HG02885 (cell line): Measurements from ENCODE around the gene GATD1.

Experiments
- ATAC-seq: cut with Tn5 transposase; IDR thresholded peaks from one replicate; pipeline ENCODE4 v1.9.1; 2021; ENCODE audit warnings: mild to moderate bottlenecking; ENCODE audit not compliant: unreplicated experiment, poor library complexity

The GATD1 gene

GRCh38 chr11:813072-813455 lies 35.8 kb upstream of the GATD1 start:
- ATAC-seq = no peak

DNA sequence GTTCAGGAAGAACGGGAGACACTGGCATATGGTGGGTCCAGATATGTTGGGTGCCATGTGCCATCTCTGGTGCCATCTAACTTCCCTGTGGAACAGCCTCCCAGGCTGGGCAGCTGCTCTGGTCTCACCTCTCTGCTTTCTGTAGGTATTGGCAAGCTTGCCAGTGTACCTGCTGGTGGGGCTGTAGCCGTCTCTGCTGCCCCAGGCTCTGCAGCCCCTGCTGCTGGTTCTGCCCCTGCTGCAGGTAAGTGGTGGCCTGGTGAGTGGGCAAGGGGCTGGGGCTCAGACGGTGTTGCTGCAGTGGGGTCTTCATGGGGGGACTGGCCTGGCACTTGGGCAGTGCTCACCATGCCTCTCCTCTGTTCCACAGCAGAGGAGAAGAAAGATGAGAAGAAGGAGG lies 35.1 kb upstream of the GATD1 start:
- no peak for ATAC-seq

DNA sequence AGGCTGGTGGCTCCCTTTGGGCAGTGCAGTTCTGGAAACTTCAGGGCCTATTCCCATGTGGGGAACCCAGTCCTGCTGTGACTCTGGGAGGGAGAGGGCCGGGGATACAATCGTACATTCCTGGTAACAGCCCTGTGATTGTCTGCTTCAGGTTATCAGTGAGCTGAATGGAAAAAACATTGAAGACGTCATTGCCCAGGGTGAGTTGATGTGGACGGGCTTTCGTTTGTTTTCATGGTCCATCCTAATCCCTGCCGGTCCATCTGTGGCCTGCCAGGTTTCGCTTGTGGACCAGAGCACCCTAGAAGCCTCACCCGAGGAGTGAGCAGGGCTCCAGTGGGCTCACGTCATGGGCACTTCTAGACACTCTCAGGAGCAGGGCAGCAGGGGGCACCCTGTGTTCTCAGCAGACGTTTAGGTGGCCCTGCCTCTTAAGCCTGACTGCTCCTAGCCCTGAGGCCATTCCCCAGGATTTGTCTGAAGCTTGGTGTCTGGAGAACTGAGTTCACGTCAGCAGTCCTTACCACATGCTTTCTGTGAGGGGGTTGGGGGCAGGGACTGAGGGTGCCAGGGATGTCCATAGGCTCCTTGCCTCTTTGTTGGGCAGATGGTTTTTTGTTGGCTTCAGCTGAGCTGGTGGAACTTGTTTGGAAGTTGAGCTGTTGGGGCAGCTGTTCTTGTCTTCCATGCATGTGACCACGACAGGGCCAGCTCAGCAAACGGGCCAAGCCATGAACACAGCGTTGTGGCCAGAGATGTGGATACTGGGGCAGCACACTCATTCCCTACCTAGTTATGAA lies 34.4 kb upstream of the GATD1 start:
- ATAC-seq = no peak

- ATAC-seq = no peak
Measured at GRCh38 chr11:810040-810567, 32.8 kb upstream of the GATD1 start.

- ATAC-seq = peak; percentile 74
Measured at GRCh38 chr11:809287-810039, 32.2 kb upstream of the GATD1 start, which contains the start of gene RPLP2. Gene RPLP2, plus strand, starts transcription at chr11:809967. Its CDS starts 268 bp downstream, at chr11:810235.

- ATAC-seq = no peak
Measured at GRCh38 chr11:808427-809286, 31.4 kb upstream of the GATD1 start.

DNA sequence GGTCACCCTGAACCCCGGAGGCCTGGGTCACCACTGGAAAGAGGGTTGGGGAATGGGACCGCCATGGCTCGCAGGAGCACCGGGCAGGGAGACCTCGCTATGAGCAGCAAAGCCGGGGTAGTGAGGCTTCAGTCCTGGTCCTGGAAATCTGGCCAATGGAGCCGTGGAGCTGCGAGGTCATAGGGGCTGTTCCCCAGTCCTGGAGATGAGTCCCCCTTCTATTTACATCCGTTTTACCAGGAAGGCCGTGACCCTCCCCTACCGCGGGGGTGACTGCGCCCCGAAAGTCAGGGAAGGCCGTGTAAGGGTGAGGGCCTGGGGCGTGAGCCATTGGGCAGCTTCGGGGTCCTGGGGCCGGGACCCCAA lies 27.3 kb upstream of the GATD1 start:
- no peak for ATAC-seq

DNA sequence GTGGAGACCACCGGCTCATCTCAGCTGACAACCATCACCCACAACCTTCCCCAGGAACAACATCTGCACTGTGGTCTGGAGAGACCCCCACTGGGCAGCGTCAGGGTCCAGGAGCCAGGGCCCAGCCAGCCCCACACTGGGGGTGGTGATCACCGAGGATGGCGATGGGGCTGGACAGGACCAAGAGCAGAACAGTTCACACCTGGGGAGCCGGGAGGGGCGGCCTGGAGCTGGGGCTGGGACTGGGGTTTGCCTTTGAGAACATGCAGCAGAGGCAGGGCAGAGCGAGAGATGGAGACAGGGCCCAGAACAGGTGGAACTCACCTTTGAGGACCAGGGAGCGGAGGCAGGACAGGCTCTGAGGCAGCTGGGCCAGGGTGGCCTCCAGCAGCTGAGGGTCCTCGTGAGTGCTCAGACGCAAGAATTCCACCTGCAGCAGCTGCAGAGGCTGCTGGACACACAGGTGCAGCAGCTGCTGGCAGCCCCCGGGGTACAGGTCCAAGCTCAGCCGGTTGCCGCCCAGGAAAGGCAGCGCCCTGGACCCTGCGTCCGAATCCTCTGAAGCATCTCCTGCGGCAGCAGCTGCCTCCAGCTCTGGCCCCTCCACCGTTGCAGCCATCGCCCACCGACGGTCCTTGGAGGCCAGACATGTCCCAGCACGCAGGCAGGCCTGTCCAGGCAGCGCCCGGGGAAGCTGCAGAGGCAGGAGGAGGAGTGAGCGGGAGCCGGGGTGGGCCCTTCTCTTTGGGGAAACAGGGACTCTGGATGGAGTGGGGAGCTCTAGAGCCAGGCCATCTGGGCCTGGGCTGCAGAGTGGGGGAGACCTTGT lies 26.7 kb upstream of the GATD1 start:
- no peak for ATAC-seq

DNA sequence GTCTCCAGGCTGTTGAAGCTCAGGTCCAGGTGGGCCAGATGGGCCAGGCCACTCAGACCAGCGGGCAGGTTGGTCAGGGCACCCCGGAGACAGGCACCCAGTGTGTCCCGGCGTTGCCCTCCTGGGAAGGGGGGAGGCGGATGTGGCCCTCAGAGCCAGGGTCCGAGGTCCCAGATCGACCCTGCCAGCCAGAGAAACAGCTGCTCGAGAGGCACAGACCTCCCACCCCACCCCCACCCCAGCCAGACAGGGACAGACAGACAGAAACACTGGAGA lies 26.1 kb upstream of the GATD1 start:
- no peak for ATAC-seq

GRCh38 chr11:802693-803466 lies 25.6 kb upstream of the GATD1 start:
- ATAC-seq = no peak

GRCh38 chr11:802018-802617 lies 24.8 kb upstream of the GATD1 start:
- no peak for ATAC-seq

DNA sequence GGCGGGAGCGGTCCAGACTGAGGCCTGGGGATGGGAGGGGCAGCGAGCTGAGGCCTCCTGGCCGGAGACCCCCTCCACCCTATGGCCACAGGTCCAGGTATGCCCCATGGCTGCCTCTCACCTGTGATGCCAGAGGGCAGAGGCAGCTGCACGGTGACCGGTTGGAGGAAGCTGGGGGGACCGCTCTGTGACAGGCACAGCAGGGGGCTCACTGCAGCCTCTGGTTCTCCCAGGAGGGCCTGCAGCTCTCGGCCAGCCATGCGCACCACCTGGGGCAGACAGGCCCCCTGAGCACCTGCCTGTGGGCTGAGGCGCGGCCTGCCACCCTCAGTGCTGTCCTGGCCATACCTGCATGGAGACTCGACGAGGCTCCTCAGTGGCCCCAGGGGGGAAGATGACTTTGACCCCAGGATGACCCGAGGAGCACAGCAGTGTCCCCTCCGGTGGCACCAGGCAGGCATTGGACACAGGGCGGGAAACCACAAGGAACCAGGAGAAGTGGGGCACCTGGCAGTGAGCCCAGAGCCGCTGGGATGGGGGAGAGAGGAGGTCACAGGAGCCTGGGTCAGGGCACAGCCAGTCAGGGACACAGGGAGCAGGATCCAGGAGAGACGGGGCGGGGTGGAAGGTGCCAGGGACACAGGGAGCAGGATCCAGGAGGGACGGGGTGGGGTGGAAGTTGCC lies 24.0 kb upstream of the GATD1 start:
- ATAC-seq = no peak

GRCh38 chr11:800473-800872 lies 23.2 kb upstream of the GATD1 start:
- no peak for ATAC-seq

GRCh38 chr11:799641-800316 lies 22.5 kb upstream of the GATD1 start:
- no peak for ATAC-seq

DNA sequence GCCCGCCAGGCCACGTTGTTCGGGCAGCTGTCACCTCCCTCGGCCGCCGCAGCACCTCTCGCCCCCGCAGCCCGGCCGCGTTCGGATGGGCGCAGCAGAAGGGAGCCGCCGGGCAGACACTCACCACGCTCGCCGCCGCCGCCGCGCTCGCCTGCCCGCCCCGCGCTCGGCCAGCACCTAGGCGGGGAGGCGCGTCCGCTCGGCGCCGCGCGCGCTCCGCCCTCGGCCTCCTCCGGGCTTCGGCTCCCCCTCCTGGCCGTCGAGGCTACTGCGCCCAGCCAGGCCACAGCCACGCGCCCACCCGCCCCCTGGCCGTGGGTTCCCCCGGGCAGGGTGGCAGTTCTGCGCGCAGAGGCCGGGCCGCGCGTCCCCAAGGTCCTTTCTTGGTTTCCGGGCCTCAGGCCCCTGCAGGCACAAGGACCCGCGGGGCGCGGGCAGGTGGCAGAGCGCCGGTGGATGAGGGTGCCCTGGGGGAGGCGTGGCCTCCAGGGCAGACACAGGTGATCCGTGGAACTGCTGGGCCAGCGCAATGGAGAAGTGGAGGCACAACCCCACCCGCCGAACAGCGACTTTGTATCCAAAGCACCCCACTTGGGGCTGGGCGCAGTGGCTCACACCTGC lies 20.9 kb upstream of the GATD1 start, which contains the start of gene SLC25A22:
SLC25A22 (minus strand) TSS at position 189 of the 621 bp plus-strand sequence. CDS start 3,275 bp downstream, outside the sequence.
- ATAC-seq = peak; percentile 74

GRCh38 chr11:797296-798092 lies 20.2 kb upstream of the GATD1 start:
- ATAC-seq = peak; percentile 42
